Measurements from ENCODE around the gene ZNF19.

ZNF19 gene

GRCh38 chr16:71431991-71432390 is 57.1 kb downstream of the ZNF19 start:
- no peak for TF ChIP-seq CTCF (IDR thresholded peaks at IDR 0.05)
- DNase-seq (ENCODE audit: low spot score): no peak
- H3K27ac ChIP-seq: no peak overlapping the region
- no peak overlapping the region for H3K4me3 ChIP-seq

- no peak for DNase-seq (ENCODE audit: low spot score)
Observed at GRCh38 chr16:71431176-71431575, 57.9 kb downstream of the ZNF19 start.

GRCh38 chr16:71430744-71431143 is 58.4 kb downstream of the ZNF19 start:
- H3K27ac ChIP-seq: no peak overlapping the region
- no peak overlapping the region for H3K4me3 ChIP-seq
- TF ChIP-seq CTCF (IDR thresholded peaks at IDR 0.05): no peak
- no peak for DNase-seq (ENCODE audit: low spot score)

More at GRCh38 chr16:71431176-71431575, 57.9 kb downstream of the ZNF19 start:
- H3K27ac ChIP-seq: no peak overlapping the region
- no peak for TF ChIP-seq CTCF (IDR thresholded peaks at IDR 0.05)
- H3K4me3 ChIP-seq: no peak overlapping the region

GRCh38 chr16:71429581-71429980 is 59.5 kb downstream of the ZNF19 start:
- Histone ChIP-seq H3K27ac (no peak overlapping the region), H3K4me3 (no peak overlapping the region)
- no peak for DNase-seq (ENCODE audit: low spot score)
- no peak for TF ChIP-seq CTCF (IDR thresholded peaks at IDR 0.05)

- no peak overlapping the region for H3K4me3 ChIP-seq
- no peak for TF ChIP-seq CTCF (IDR thresholded peaks at IDR 0.05)
- no peak for DNase-seq (ENCODE audit: low spot score)
- no peak overlapping the region for H3K27ac ChIP-seq
Observed at GRCh38 chr16:71428883-71429282, 60.2 kb downstream of the ZNF19 start.

- no peak overlapping the region for H3K27ac ChIP-seq
- H3K4me3 ChIP-seq: no peak overlapping the region
- DNase-seq (ENCODE audit: low spot score): no peak
- no peak for TF ChIP-seq CTCF (IDR thresholded peaks at IDR 0.05)
Observed at GRCh38 chr16:71428385-71428784, 60.7 kb downstream of the ZNF19 start.

- DNase-seq (ENCODE audit: low spot score): no peak
- Histone ChIP-seq H3K27ac (no peak overlapping the region), H3K4me3 (no peak overlapping the region)
- TF ChIP-seq CTCF (IDR thresholded peaks at IDR 0.05): no peak
Observed at GRCh38 chr16:71426880-71427615, 62.1 kb downstream of the ZNF19 start.

Measured in coronary artery (tissue), 2 donors.